Prostate gland (tissue), 2 donors: ENCODE results near the gene WDR93. TPM values are rescaled to one million over a fixed set of nuclear protein-coding genes. Genes with fewer than 3 reads are reported as not detected.

ENCODE experiments used
- DNase-seq: peaks from one replicate; pipeline ENCODE4 v3.0.0-alpha.2; 2019; ENCODE audit warnings: low spot score
- H3K27ac ChIP-seq, 2 donors: fragments of 200-600 bp; sonication (generic); 2 replicates each; pipeline ENCODE4 v1.5.1; 2017 to 2019
- H3K27me3 ChIP-seq: fragments of 200-600 bp; sonication (generic); replicated peaks from 2 replicates; pipeline ENCODE4 v1.5.1; 2019; ENCODE audit not compliant: insufficient read depth
- H3K36me3 ChIP-seq, 2 donors: fragments of 200-600 bp; sonication (generic); 1 replicate in 1 of 2; 2 replicates in 1 of 2; pipeline versions ENCODE4 v1.5.1 to v1.8.1; 2017 to 2019
- H3K4me1 ChIP-seq: fragments of 200-600 bp; sonication (generic); replicated peaks from 2 replicates; pipeline ENCODE4 v1.5.1; 2019
- H3K4me3 ChIP-seq, 2 donors: fragments of 200-600 bp; sonication (generic); 2 replicates each; pipeline ENCODE4 v1.5.1; 2017 to 2019
- H3K9me3 ChIP-seq: fragments of 200-600 bp; sonication (generic); 2 replicates; pipeline ENCODE4 v1.5.1; 2017
- CTCF ChIP-seq, 4 experiments: fragments of 200-600 bp in 2 of 4; fragments of 450-650 bp in 2 of 4; sonication (generic) in 2 of 4; IDR thresholded peaks; 1 replicate in 3 of 4; 2 replicates in 1 of 4; pipeline ENCODE4 v1.5.1; 2016 to 2019; ENCODE audit warnings: antibody characterized with exemption in 4 of 4, mild to moderate bottlenecking in 2 of 4, moderate library complexity in 2 of 4
- POLR2A ChIP-seq: fragments of 450-650 bp; IDR thresholded peaks from one replicate; pipeline ENCODE4 v1.6.1; 2016; ENCODE audit warnings: antibody characterized with exemption, mild to moderate bottlenecking
- POLR2AphosphoS5 ChIP-seq: sonication (generic); formaldehyde crosslinking; IDR thresholded peaks from one replicate; pipeline ENCODE4 v1.6.1; 2017; ENCODE audit warnings: antibody characterized with exemption
- WGBS: methylation state at CpG from one replicate; pipeline ENCODE4 v1.1.5; 2018; 5-methylcytosine and 5-hydroxymethylcytosine counted together
- intact Hi-C: fragments of 100-400 bp; cut with DNase I; formaldehyde crosslinking; loops from one replicate; pipeline ENCODE4 v1.14.2; 2022
- total RNA-seq, 2 donors: library from RNA; depleted of rRNA; stranded (reverse); fragments of >200 nt; gene quantifications; one replicate each; pipeline ENCODE4 v1.1.0, GENCODE V29; 2016

Gene WDR93
- total RNA-seq: 1 to 10 TPM in 1 of 2 donors, under 1 TPM in 1; 0.18 to 3.0 TPM

GRCh38 chr15:89690276-89691218 lies at the start of gene WDR93, which contains the start of gene PEX11A:
Gene WDR93, plus strand, starts transcription at chr15:89690811. Its CDS starts 10,936 bp downstream, at chr15:89701747.
Gene PEX11A, minus strand, starts transcription at chr15:89690754. Its CDS starts 122 bp downstream, at chr15:89690632.
- TF ChIP-seq CTCF (IDR thresholded peaks at IDR 0.05) (peak in 1 of 4 experiments; percentile 10), POLR2A (peak; percentile 88), POLR2AphosphoS5 (peak; percentile 87)
- peak within 1 kb of the TSS; percentile 79 for H3K27ac ChIP-seq
- no peaks in the 10 kb centered on the region for H3K9me3 ChIP-seq
- no peaks in the 10 kb centered on the region for H3K36me3 ChIP-seq
- H3K4me1 ChIP-seq: no peaks in the 10 kb centered on the region
- 2% methylated on average over 57 of the region's 60 CpGs for WGBS
- H3K27me3 ChIP-seq: no peaks in the 10 kb centered on the region
- H3K4me3 ChIP-seq: peak within 1 kb of the TSS; percentile 71 to 73
- DNase-seq: peak; percentile 88
- intact Hi-C loops: no loop called here

- intact Hi-C loops: loop anchor here (10.0 kb wide), 1 partner anchor 104 kb away; no protein-coding TSS in a partner anchor
- Histone ChIP-seq H3K27me3 (no peaks in the 10 kb centered on the region), H3K27ac (no peak overlapping the region), H3K9me3 (no peaks in the 10 kb centered on the region), H3K4me3 (no peak overlapping the region), H3K4me1 (no peaks in the 10 kb centered on the region), H3K36me3 (no peaks in the 10 kb centered on the region)
- DNase-seq: no peak
- 89% methylated on average over 5 of the region's 5 CpGs for WGBS
- no peak for TF ChIP-seq POLR2A
- TF ChIP-seq CTCF (IDR thresholded peaks at IDR 0.05): no peak
- no peak for TF ChIP-seq POLR2AphosphoS5
Observed at GRCh38 chr15:89641053-89641452, 49.6 kb upstream of the WDR93 start.

GRCh38 chr15:89642106-89642505 lies 48.5 kb upstream of the WDR93 start:
- 96% methylated on average over 13 of the region's 16 CpGs for WGBS
- intact Hi-C loops: loop anchor here (10.0 kb wide), 1 partner anchor 103 kb away; no protein-coding TSS in a partner anchor

GRCh38 chr15:89645680-89646079 lies 44.9 kb upstream of the WDR93 start:
- no peak for TF ChIP-seq CTCF (IDR thresholded peaks at IDR 0.05)
- no peak for TF ChIP-seq POLR2AphosphoS5
- no peak for TF ChIP-seq POLR2A
- intact Hi-C loops: loop anchor here (10.0 kb wide), 1 partner anchor 99 kb away; no protein-coding TSS in a partner anchor
- 97% methylated on average over 6 of the region's 8 CpGs for WGBS
- H3K4me3 ChIP-seq: no peak overlapping the region
- H3K27me3 ChIP-seq: no peaks in the 10 kb centered on the region
- no peak overlapping the region for H3K27ac ChIP-seq
- no peaks in the 10 kb centered on the region for H3K4me1 ChIP-seq
- H3K9me3 ChIP-seq: no peaks in the 10 kb centered on the region
- no peaks in the 10 kb centered on the region for H3K36me3 ChIP-seq
- no peak for DNase-seq

More at GRCh38 chr15:89642106-89642505, 48.5 kb upstream of the WDR93 start:
- TF ChIP-seq POLR2AphosphoS5 (no peak), POLR2A (no peak), CTCF (IDR thresholded peaks at IDR 0.05) (no peak)
- no peak for DNase-seq
- H3K9me3 ChIP-seq: no peaks in the 10 kb centered on the region
- no peaks in the 10 kb centered on the region for H3K4me1 ChIP-seq
- no peak overlapping the region for H3K4me3 ChIP-seq
- H3K36me3 ChIP-seq: no peaks in the 10 kb centered on the region
- no peak overlapping the region for H3K27ac ChIP-seq
- H3K27me3 ChIP-seq: no peaks in the 10 kb centered on the region
